HG03097 (cell line): ENCODE results near the gene DNTTIP2.

Source experiments
- ATAC-seq: cut with Tn5 transposase; IDR thresholded peaks from one replicate; pipeline ENCODE4 v1.9.1; 2021; ENCODE audit not compliant: unreplicated experiment, low FRiP score

Gene DNTTIP2

GRCh38 chr1:93816970-93817678 is 61.9 kb downstream of the DNTTIP2 start:
- ATAC-seq = no peak
